K562 (cell line): ENCODE data around the gene NPAS3. TPM values are rescaled to one million over a fixed set of nuclear protein-coding genes. Genes with fewer than 3 reads are reported as not detected.

Experiments used
- ATAC-seq: fragments of 200-7000 bp; cut with Tn5 transposase; 3 replicates; pipeline ENCODE4 v1.9.1; 2020; ENCODE audit warnings: moderate library complexity
- BruUV-seq: library from RNA; stranded (reverse); fragments of 400-500 nt; replicated peaks from 2 replicates; lab custom pipeline; 2021; lab: Mats Ljungman, UMichigan
- CTCF ChIA-PET: fragments of 300-600 bp; formaldehyde crosslinking; extraction: SDS; loops from one replicate; lab custom pipeline; 2021; ENCODE audit warnings: low intra/inter-chr PET ratio; lab: Yijun Ruan, JAX
- POLR2A ChIA-PET: fragments of 300-600, 350-650 bp; sonication (Branson Sonifier 250); formaldehyde crosslinking; extraction: SDS; loops from one replicate; lab custom pipeline; 2021; ENCODE audit warnings: antibody characterized with exemption, inconsistent platforms; lab: Yijun Ruan, JAX
- DNase-seq, 4 experiments: peaks; one replicate each; pipeline versions ENCODE4 v3.0.0 to v3.0.0-alpha.2; 2011 to 2018; ENCODE audit warnings: low spot score in 3 of 4, mixed read lengths in 3 of 4; ENCODE audit errors: extremely low read depth in 1 of 4
- FAIRE-seq: peaks from 2 replicates; lab custom pipeline; 2011; peaks lifted over from hg19 to GRCh38; lab: Jason Lieb, UNC
- H2AFZ ChIP-seq: 2 replicates; pipeline ENCODE4 v1.6.0; 2011; ENCODE audit warnings: low read depth, low read length, control low read depth, inconsistent platforms
- H3K27ac ChIP-seq: fragments of 200-600 bp; 3 replicates; pipeline ENCODE4 v1.8.0; 2011; ENCODE audit warnings: low read depth, mild to moderate bottlenecking, control low read depth, inconsistent platforms, low read length, moderate library complexity, mixed read lengths; ENCODE audit errors: extremely low read depth
- H3K27me3 ChIP-seq, 2 experiments: fragments of 300-600 bp in 1 of 2; 2 replicates in 1 of 2; 3 replicates in 1 of 2; pipeline versions ENCODE4 v1.6.0 to v1.8.0; 2011; ENCODE audit warnings: inconsistent platforms in 2 of 2, low read length in 2 of 2, mild to moderate bottlenecking in 1 of 2, mixed read lengths in 1 of 2, moderate library complexity in 1 of 2; ENCODE audit not compliant: control insufficient read depth in 2 of 2, insufficient read depth in 2 of 2
- H3K36me3 ChIP-seq: fragments of 300-600 bp; 3 replicates; pipeline ENCODE4 v1.8.0; 2011; ENCODE audit warnings: mild to moderate bottlenecking, low read length, inconsistent platforms; ENCODE audit not compliant: control insufficient read depth, insufficient read depth
- H3K4me1 ChIP-seq, 2 experiments: fragments of 200-600 bp in 1 of 2; replicated peaks in 1 of 2; 2 replicates in 1 of 2; 3 replicates in 1 of 2; pipeline versions ENCODE4 v1.5.1 to v1.8.0; 2011; ENCODE audit warnings: inconsistent platforms in 2 of 2, low read length in 2 of 2, mild to moderate bottlenecking in 1 of 2, mixed read lengths in 1 of 2, moderate library complexity in 1 of 2; ENCODE audit not compliant: control insufficient read depth in 2 of 2, insufficient read depth in 2 of 2
- H3K4me2 ChIP-seq: 2 replicates; pipeline ENCODE4 v1.6.1; 2011; ENCODE audit warnings: low read length, control low read depth, inconsistent platforms, mixed read lengths; ENCODE audit not compliant: insufficient read depth
- H3K4me3 ChIP-seq: fragments of 200-600 bp; sonication (generic), shearing (Covaris generic); 2 replicates; pipeline ENCODE4 v1.5.1; 2016; ENCODE audit warnings: control low read depth, inconsistent platforms
- H3K79me2 ChIP-seq: fragments of 200-600 bp; 3 replicates; pipeline ENCODE4 v1.8.0; 2011; ENCODE audit warnings: low read length, inconsistent platforms; ENCODE audit not compliant: control insufficient read depth, insufficient read depth
- H3K9ac ChIP-seq, 2 experiments: 2 replicates each; pipeline versions ENCODE4 v1.6.0 to v1.6.1; 2011; ENCODE audit warnings: low read depth in 2 of 2, low read length in 2 of 2, control low read depth in 1 of 2, inconsistent platforms in 1 of 2, mild to moderate bottlenecking in 1 of 2, mixed read lengths in 1 of 2; ENCODE audit not compliant: insufficient read depth in 1 of 2
- H3K9me1 ChIP-seq: one replicate; pipeline ENCODE4 v1.6.0; 2011; ENCODE audit warnings: inconsistent platforms, mild to moderate bottlenecking, low read length, moderate library complexity; ENCODE audit not compliant: control insufficient read depth, insufficient read depth
- H3K9me3 ChIP-seq: replicated peaks from 2 replicates; pipeline ENCODE4 v1.5.1; 2011; ENCODE audit warnings: low read depth, low read length, inconsistent platforms; ENCODE audit not compliant: control insufficient read depth, insufficient read depth
- H4K20me1 ChIP-seq: replicated peaks from 2 replicates; pipeline ENCODE4 v1.6.1; 2011; ENCODE audit warnings: low read length, inconsistent platforms, mixed read lengths; ENCODE audit not compliant: control insufficient read depth, insufficient read depth
- ARID2 ChIP-seq: fragments of 450-650 bp; IDR thresholded peaks from 2 replicates; pipeline ENCODE4 v1.6.1; 2017; ENCODE audit warnings: antibody characterized with exemption, mild to moderate bottlenecking
- ATF3 ChIP-seq, 2 experiments: fragments of 450-650 bp in 1 of 2; sonication (generic) in 1 of 2; formaldehyde crosslinking in 1 of 2; IDR thresholded peaks in 1 of 2; conservative IDR thresholded peaks in 1 of 2; 2 replicates each; pipeline versions ENCODE4 v1.6.1 to v1.8.1; 2016 to 2023; ENCODE audit warnings: mild to moderate bottlenecking in 2 of 2, moderate library complexity in 2 of 2, inconsistent platforms in 1 of 2, missing genetic modification reagents in 1 of 2
- BACH1 ChIP-seq: fragments of 200-800 bp; sonication (Bioruptor generic); IDR thresholded peaks from 2 replicates; pipeline ENCODE4 v1.6.1; 2016; ENCODE audit warnings: missing genetic modification characterization, missing compliant biosample characterization
- C11orf30 ChIP-seq: fragments of 450-650 bp; IDR thresholded peaks from 2 replicates; pipeline ENCODE4 v1.6.1; 2016; ENCODE audit warnings: low read depth, mild to moderate bottlenecking
- CEBPB ChIP-seq: fragments of 450-650 bp; IDR thresholded peaks from 2 replicates; pipeline ENCODE4 v1.6.1; 2016; ENCODE audit warnings: missing genetic modification characterization, missing compliant biosample characterization
- CEBPG ChIP-seq, 3 experiments: fragments of 200-800 bp in 1 of 3; sonication (Bioruptor generic) in 1 of 3; sonication (generic) in 1 of 3; formaldehyde crosslinking in 1 of 3; IDR thresholded peaks in 2 of 3; conservative IDR thresholded peaks in 1 of 3; 2 replicates each; pipeline versions ENCODE4 v1.6.1 to v1.8.0; 2016 to 2022; ENCODE audit warnings: missing compliant biosample characterization in 2 of 3, missing genetic modification characterization in 2 of 3, mild to moderate bottlenecking in 1 of 3, missing genetic modification reagents in 1 of 3
- HDAC8 ChIP-seq: fragments of 450-650 bp; IDR thresholded peaks from 2 replicates; pipeline ENCODE4 v1.6.1; 2016; ENCODE audit warnings: mild to moderate bottlenecking, missing genetic modification characterization, moderate library complexity, missing compliant biosample characterization
- KAT7 ChIP-seq: sonication (generic); formaldehyde crosslinking; IDR thresholded peaks from 2 replicates; pipeline ENCODE4 v1.8.0; 2022; ENCODE audit warnings: missing genetic modification reagents, mild to moderate bottlenecking, borderline replicate concordance
- MAFF ChIP-seq: IDR thresholded peaks from 2 replicates; pipeline ENCODE4 v1.6.1; 2012; ENCODE audit warnings: low read length, improper control_type of control experiment
- MAFG ChIP-seq: fragments of 450-650 bp; conservative IDR thresholded peaks from 2 replicates; pipeline ENCODE4 v1.6.1; 2016; ENCODE audit warnings: missing genetic modification characterization, missing compliant biosample characterization
- NCOA4 ChIP-seq: fragments of 450-650 bp; IDR thresholded peaks from 2 replicates; pipeline ENCODE4 v1.6.1; 2018; ENCODE audit warnings: mild to moderate bottlenecking; ENCODE audit not compliant: partially characterized antibody
- SREBF1 ChIP-seq: fragments of 150-350 bp; IDR thresholded peaks from 2 replicates; pipeline ENCODE4 v1.6.1; 2014; ENCODE audit warnings: antibody characterized with exemption, low read depth, low read length, borderline replicate concordance
- ZBTB8A ChIP-seq: fragments of 450-650 bp; IDR thresholded peaks from 2 replicates; pipeline ENCODE4 v1.6.1; 2018; ENCODE audit warnings: mild to moderate bottlenecking, moderate library complexity; ENCODE audit not compliant: partially characterized antibody
- ZNF133 ChIP-seq: fragments of 250-450 bp; sonication (Bioruptor Pico); IDR thresholded peaks from 2 replicates; pipeline ENCODE4 v1.4.0; 2020; ENCODE audit warnings: mild to moderate bottlenecking
- ZNF316 ChIP-seq: fragments of 450-650 bp; IDR thresholded peaks from 2 replicates; pipeline ENCODE4 v1.6.1; 2016
- WGBS: fragments of 100-300 bp; shearing (Covaris generic); methylation state at CpG from one replicate; pipeline ENCODE4 v1.1.6; 2016; ENCODE audit warnings: low coverage, mixed read lengths; ENCODE audit not compliant: insufficient coverage; ENCODE audit errors: missing lambda C conversion rate; 5-methylcytosine and 5-hydroxymethylcytosine counted together
- in situ Hi-C: fragments of 300-500 bp; cut with MboI; formaldehyde crosslinking; loops from 4 replicates; pipeline ENCODE4 v1.15.0; 2018; ENCODE audit warnings: inconsistent platforms, mixed read lengths
- intact Hi-C: fragments of 100-400 bp; cut with micrococcal nuclease; formaldehyde crosslinking; loops from 2 replicates; pipeline ENCODE4 v1.14.2; 2022
- polyA plus RNA-seq, 8 experiments: library from polyadenylated mRNA; depleted of rRNA in 4 of 8; stranded (reverse) in 5 of 8; unstranded in 3 of 8; fragments of >200 nt; fragmentation: Nextera tagmentation in 2 of 8; fragmentation: Illumina TruSeq in 1 of 8; extraction: Ambion mirVana in 2 of 8; extraction: Trizol in 1 of 8; gene quantifications; 2 replicates each; pipeline versions ENCODE4 v1.2.1 to v1.2.3, GENCODE V29; 2011 to 2014; ENCODE audit warnings: inconsistent platforms in 1 of 8, missing spikeins in 1 of 8
- total RNA-seq, 7 experiments: library from RNA; depleted of rRNA in 6 of 7; stranded (reverse); fragments of >200 nt in 6 of 7; fragmentation: Illumina TruSeq in 2 of 7; extraction: Trizol in 2 of 7; gene quantifications; 2 replicates each; pipeline versions ENCODE4 v1.2.1 to v1.2.3, GENCODE V29; 2011 to 2021; ENCODE audit warnings: low replicate concordance in 1 of 7
- TF ChIP-seq, protein P1 (sequence below): fragments of 250-450 bp; sonication (Bioruptor Pico); IDR thresholded peaks from 2 replicates; pipeline ENCODE4 v1.6.1; 2021; ENCODE audit warnings: mild to moderate bottlenecking

The NPAS3 gene
- total and polyA plus RNA-seq, 9 of the 15 experiments (the other 6 are each of a cell fraction or from before 2014, with no cell fraction given) = 0.04 TPM; not detected in 8

DNA sequence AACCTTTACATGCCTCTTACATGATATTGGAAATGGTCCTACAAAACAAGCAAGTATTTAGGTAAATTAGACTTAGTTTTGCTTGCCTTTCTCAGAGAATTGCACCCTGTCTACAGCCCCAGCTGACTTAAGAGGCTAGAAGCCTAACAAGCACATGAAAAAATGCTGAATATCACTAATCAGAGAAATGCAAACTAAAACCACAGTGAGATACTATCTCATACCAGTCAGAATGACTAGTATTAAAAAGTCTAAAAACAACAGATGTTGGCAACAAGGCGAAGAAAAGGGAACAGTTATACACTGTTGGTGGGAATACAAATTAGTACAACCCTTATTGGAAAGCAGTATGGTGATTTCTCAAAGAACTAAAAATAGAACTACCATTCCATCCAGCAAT, 908.4 kb downstream of the NPAS3 start (continued):
- TF ChIP-seq ZNF133 (CRISPR knock-in tag) = no peak
- no peak for TF ChIP-seq ARID2
- TF ChIP-seq SREBF1 = no peak
- TF ChIP-seq ZBTB8A = no peak
- no peak for TF ChIP-seq KAT7
- peak; percentile 47; the same call in 1 of the 2 replicates for TF ChIP-seq MAFG (tag)
- TF ChIP-seq, protein P1, sequence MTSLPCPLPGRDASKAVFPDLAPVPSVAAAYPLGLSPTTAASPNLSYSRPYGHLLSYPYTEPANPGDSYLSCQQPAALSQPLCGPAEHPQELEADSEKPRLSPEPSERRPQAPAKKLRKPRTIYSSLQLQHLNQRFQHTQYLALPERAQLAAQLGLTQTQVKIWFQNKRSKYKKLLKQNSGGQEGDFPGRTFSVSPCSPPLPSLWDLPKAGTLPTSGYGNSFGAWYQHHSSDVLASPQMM (CRISPR knock-in tag) = no peak
- TF ChIP-seq NCOA4 = no peak

DNA sequence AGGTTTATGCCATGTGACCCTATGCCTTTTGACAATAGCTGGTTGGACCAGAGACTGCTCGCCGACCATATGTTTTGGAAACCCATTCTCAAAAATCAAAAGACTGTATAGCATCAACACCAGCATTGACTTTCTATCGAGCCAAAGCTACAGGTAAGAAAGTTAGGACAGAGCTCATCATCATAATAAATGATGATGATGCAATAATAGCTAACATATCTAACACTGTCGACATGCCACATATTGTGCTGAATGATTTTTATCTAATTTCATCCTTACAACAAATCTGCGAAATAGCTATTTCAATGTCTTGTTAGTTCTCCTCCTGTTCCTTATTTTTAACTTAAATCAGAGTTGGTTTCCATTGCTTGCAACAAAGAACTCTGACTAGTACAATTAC, 909.3 kb downstream of the NPAS3 start:
- FAIRE-seq (no peak), ATAC-seq (no peak), DNase-seq (no peak)
- no TSS peak for BruUV-seq
- no peak for TF ChIP-seq BACH1 (tag)
- TF ChIP-seq CEBPG (CRISPR knock-in tag; IDR thresholded peaks at IDR 0.05) = no peak
- peak in 1 of 2 experiments; percentile 90; a peak in 2 of 4 replicates for TF ChIP-seq CEBPG (tag; conservative IDR thresholded peaks at IDR 0.05 in 1 of 2, IDR thresholded peaks at IDR 0.05 in 1 of 2)
- peak; percentile 74 for TF ChIP-seq CEBPB (tag)
- no peak for TF ChIP-seq HDAC8 (tag)
- peak; percentile 53 for TF ChIP-seq C11orf30
- peak; percentile 69 for TF ChIP-seq ZNF316
- TF ChIP-seq MAFF = peak; percentile 17; the same call in 1 of the 2 replicates
- TF ChIP-seq MAFG (tag) = peak; percentile 43; the same call in 1 of the 2 replicates
- peak; percentile 77 for TF ChIP-seq ATF3 (IDR thresholded peaks at IDR 0.05)
- no peak for TF ChIP-seq ATF3 (CRISPR knock-in tag; conservative IDR thresholded peaks at IDR 0.05)
- 69% methylated on average over 5 of the region's 5 CpGs for WGBS
- H4K20me1 ChIP-seq = no peaks in the 10 kb centered on the region
- H3K9me3 ChIP-seq = no peaks in the 10 kb centered on the region
- ChIA-PET CTCF (no interaction called here), POLR2A (interaction anchor here (1.5 kb wide), 2 partner anchors 11 to 250 kb away, joined by 4 read pairs; no protein-coding TSS in a partner anchor)
- no peaks in the 10 kb centered on the region for H3K79me2 ChIP-seq
- H3K36me3 ChIP-seq = no peaks in the 10 kb centered on the region
- H3K9me1 ChIP-seq = no peaks in the 10 kb centered on the region
- no peak overlapping the region for H3K4me3 ChIP-seq
- no peak overlapping the region for H3K27ac ChIP-seq
- no peak overlapping the region for H2AFZ ChIP-seq
- H3K4me2 ChIP-seq = no peak overlapping the region
- intact Hi-C loops (loop anchor here (5.0 to 10.0 kb wide), 4 partner anchors 69 to 457 kb away; no protein-coding TSS in a partner anchor), in situ Hi-C loops (loop anchor here (10.0 kb wide), 1 partner anchor 377 kb away; no protein-coding TSS in a partner anchor)
- H3K9ac ChIP-seq = no peak overlapping the region
- no peaks in the 10 kb centered on the region for H3K27me3 ChIP-seq
- H3K4me1 ChIP-seq = peaks cover 0 to 11% of the 10 kb centered on the region in 2 experiments; a peak in 2 of 5 replicates
